ENCODE results near the gene RCOR2. TPM values are rescaled to one million over a fixed set of nuclear protein-coding genes. Genes with fewer than 3 reads are reported as not detected.

RCOR2 gene
- total and polyA plus RNA-seq, 2 of the 4 experiments (the other 2 are of a cell fraction) = 0.90 to 2.0 TPM

GRCh38 chr11:63916837-63917691, at the start of gene RCOR2 (continued):
- TF ChIP-seq, protein P1, sequence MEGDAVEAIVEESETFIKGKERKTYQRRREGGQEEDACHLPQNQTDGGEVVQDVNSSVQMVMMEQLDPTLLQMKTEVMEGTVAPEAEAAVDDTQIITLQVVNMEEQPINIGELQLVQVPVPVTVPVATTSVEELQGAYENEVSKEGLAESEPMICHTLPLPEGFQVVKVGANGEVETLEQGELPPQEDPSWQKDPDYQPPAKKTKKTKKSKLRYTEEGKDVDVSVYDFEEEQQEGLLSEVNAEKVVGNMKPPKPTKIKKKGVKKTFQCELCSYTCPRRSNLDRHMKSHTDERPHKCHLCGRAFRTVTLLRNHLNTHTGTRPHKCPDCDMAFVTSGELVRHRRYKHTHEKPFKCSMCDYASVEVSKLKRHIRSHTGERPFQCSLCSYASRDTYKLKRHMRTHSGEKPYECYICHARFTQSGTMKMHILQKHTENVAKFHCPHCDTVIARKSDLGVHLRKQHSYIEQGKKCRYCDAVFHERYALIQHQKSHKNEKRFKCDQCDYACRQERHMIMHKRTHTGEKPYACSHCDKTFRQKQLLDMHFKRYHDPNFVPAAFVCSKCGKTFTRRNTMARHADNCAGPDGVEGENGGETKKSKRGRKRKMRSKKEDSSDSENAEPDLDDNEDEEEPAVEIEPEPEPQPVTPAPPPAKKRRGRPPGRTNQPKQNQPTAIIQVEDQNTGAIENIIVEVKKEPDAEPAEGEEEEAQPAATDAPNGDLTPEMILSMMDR (conservative IDR thresholded peaks at IDR 0.05; ENCODE audit: low read depth, low read length) = no peak
- TF ChIP-seq CEBPB (IDR thresholded peaks at IDR 0.05; ENCODE audit: low read depth, low read length) = no peak

GRCh38 chr11:63966444-63966843, 49.5 kb upstream of the RCOR2 start:
- dilution Hi-C loops (cut with HindIII; ENCODE audit: low sequenced_read_pairs, unreplicated experiment) = no loop called here
- no peak for TF ChIP-seq FOS (IDR thresholded peaks at IDR 0.05; ENCODE audit: low read depth, low read length)
- no peak for TF ChIP-seq USF2 (IDR thresholded peaks at IDR 0.05; ENCODE audit: low read depth, low read length)
- TF ChIP-seq MAZ (IDR thresholded peaks at IDR 0.05; ENCODE audit: borderline replicate concordance, low read depth, low read length) = no peak
- TF ChIP-seq CHD1 (IDR thresholded peaks at IDR 0.05; ENCODE audit: low read depth, low read length) = no peak
- TF ChIP-seq MXI1 (IDR thresholded peaks at IDR 0.05; ENCODE audit: borderline replicate concordance, low read depth, low read length) = no peak
- no peak for TF ChIP-seq NFE2L2 (IDR thresholded peaks at IDR 0.05; ENCODE audit: low read depth, low read length)
- TF ChIP-seq RAD21 (IDR thresholded peaks at IDR 0.05; ENCODE audit: low read length) = no peak
- TF ChIP-seq, protein P1 (conservative IDR thresholded peaks at IDR 0.05; ENCODE audit: low read depth, low read length) = no peak
- TF ChIP-seq SMC3 (IDR thresholded peaks at IDR 0.05; ENCODE audit: low read depth, low read length) = no peak
- no peak for TF ChIP-seq RCOR1 (IDR thresholded peaks at IDR 0.05; ENCODE audit: insufficient replicate concordance, low read length)

More at GRCh38 chr11:63966444-63966843, 49.5 kb upstream of the RCOR2 start:
- Histone ChIP-seq H3K9me1 (ENCODE audit: insufficient read depth, low read length) (no peaks in the 10 kb centered on the region), H3K9ac (ENCODE audit: low read depth, low read length) (no peak overlapping the region), H3K9me3 (ENCODE audit: control insufficient read depth, insufficient read depth, low read length) (no peaks in the 10 kb centered on the region), H4K20me1 (ENCODE audit: insufficient read depth, low read length) (no peaks in the 10 kb centered on the region), H3K23ac (ENCODE audit: low read depth, low read length) (no peak overlapping the region), H2BK15ac (ENCODE audit: low read depth, low read length) (no peak overlapping the region), H3K4me3 (ENCODE audit: insufficient read depth, low read depth, low read length) (no peak overlapping the region), H4K5ac (ENCODE audit: low read depth, low read length) (no peak overlapping the region), H3K14ac (replicated peaks; ENCODE audit: low read depth, low read length) (no peak overlapping the region), H3K4me2 (ENCODE audit: low read depth, low read length) (no peak overlapping the region), H4K8ac (ENCODE audit: low read depth in 2 of 2, low read length in 2 of 2) (no peak overlapping the region), H3K36me3 (ENCODE audit: control insufficient read depth, insufficient read depth, low read length) (no peaks in the 10 kb centered on the region), H2BK120ac (ENCODE audit: low read depth, low read length) (no peak overlapping the region), H3K4ac (ENCODE audit: low read depth, low read length) (no peak overlapping the region), H3K18ac (ENCODE audit: low read depth, low read length) (no peak overlapping the region), H2BK5ac (ENCODE audit: low read depth, low read length, poor library complexity, severe bottlenecking) (no peak overlapping the region), H3K79me1 (ENCODE audit: low read depth in 1 of 2, low read length in 2 of 2) (no peaks in the 10 kb centered on the region), H3K27me3 (ENCODE audit: control insufficient read depth, insufficient read depth, low read length) (no peaks in the 10 kb centered on the region), H3K4me1 (ENCODE audit: control insufficient read depth, insufficient read depth, low read length) (peaks cover 6% of the 10 kb centered on the region; the same call in 1 of the 2 replicates), H4K91ac (ENCODE audit: insufficient read depth, low read depth, low read length) (no peak overlapping the region), H2AK5ac (ENCODE audit: low read depth, low read length) (no peak overlapping the region), H2AFZ (replicated peaks; ENCODE audit: low read length, poor library complexity) (no peak overlapping the region), H2BK20ac (ENCODE audit: low read depth, low read length) (no peak overlapping the region), H3K27ac (ENCODE audit: insufficient read depth, low read length) (no peak overlapping the region), H3K56ac (ENCODE audit: extremely low read depth, insufficient read depth, low read length) (no peak overlapping the region), H2AK9ac (replicated peaks; ENCODE audit: low read depth, low read length, poor library complexity) (no peak overlapping the region)
- DNase-seq (no peak), ATAC-seq (ENCODE audit: low read depth) (no peak)
- POLR2A ChIA-PET (ENCODE audit: unreplicated experiment) = no interaction called here
- BruUV-seq (replicated peaks) = no TSS peak
- CTCF ChIA-PET = no interaction called here
- intact Hi-C loops (cut with micrococcal nuclease) (no loop called here), in situ Hi-C loops (cut with MboI; ENCODE audit: low sequenced_read_pairs) (no loop called here)
- no CpG with 5 or more reads among the region's 1 CpG for whole genome bisulfite sequencing, 2 experiments (ENCODE audit: extremely low coverage in 2 of 2, insufficient read length in 1 of 2)
